SK-N-SH (cell line): ENCODE measurements around the gene CASZ1. TPM values are rescaled to one million over a fixed set of nuclear protein-coding genes. Genes with fewer than 3 reads are reported as not detected.

ENCODE experiments used
- CTCF ChIA-PET: fragments of 300-600, 350-600 bp; formaldehyde crosslinking; extraction: SDS; loops from one replicate; lab custom pipeline; 2021; lab: Yijun Ruan, JAX
- POLR2A ChIA-PET: fragments of 350-600 bp; sonication (Branson Sonifier 250); formaldehyde crosslinking; extraction: SDS; loops from one replicate; lab custom pipeline; 2020; ENCODE audit warnings: antibody characterized with exemption, inconsistent platforms; lab: Yijun Ruan, JAX
- DNase-seq: peaks from one replicate; pipeline ENCODE4 v3.0.0; 2012
- H2AFZ ChIP-seq: fragments of 200-600 bp; sonication (generic); 2 replicates; pipeline ENCODE4 v1.8.1; 2016; ENCODE audit warnings: antibody characterized with exemption, mild to moderate bottlenecking, low read depth
- H3F3A ChIP-seq: fragments of 200-600 bp; sonication (generic); replicated peaks from 2 replicates; pipeline ENCODE3; 2016; ENCODE audit warnings: antibody characterized with exemption, mild to moderate bottlenecking; ENCODE audit not compliant: insufficient read depth
- H3K27ac ChIP-seq, 2 experiments: fragments of 200-500 bp in 1 of 2; fragments of 200-600 bp in 1 of 2; sonication (Bioruptor generic) in 1 of 2; sonication (generic), shearing (Covaris generic) in 1 of 2; 2 replicates each; pipeline versions ENCODE4 v1.5.1 to v1.6.1; 2014 to 2016; ENCODE audit warnings: low read depth in 2 of 2, inconsistent platforms in 1 of 2, low read length in 1 of 2, mild to moderate bottlenecking in 1 of 2, mixed read lengths in 1 of 2
- H3K27me3 ChIP-seq: fragments of 200-600 bp; sonication (generic), shearing (Covaris generic); 2 replicates; pipeline ENCODE4 v1.6.1; 2016; ENCODE audit warnings: mixed run types; ENCODE audit not compliant: insufficient read depth
- H3K36me3 ChIP-seq, 2 experiments: fragments of 200-500 bp in 1 of 2; fragments of 200-600 bp in 1 of 2; sonication (Bioruptor generic) in 1 of 2; sonication (generic) in 1 of 2; replicated peaks in 1 of 2; 2 replicates each; pipeline versions ENCODE3 to v1.5.1; 2014 to 2016; ENCODE audit warnings: low read length in 1 of 2, mild to moderate bottlenecking in 1 of 2; ENCODE audit not compliant: insufficient read depth in 2 of 2, control insufficient read depth in 1 of 2
- H3K4me1 ChIP-seq, 2 experiments: fragments of 200-500 bp in 1 of 2; fragments of 200-600 bp in 1 of 2; sonication (Bioruptor generic) in 1 of 2; sonication (generic), shearing (Covaris generic) in 1 of 2; 2 replicates each; pipeline versions ENCODE4 v1.5.1 to v1.6.1; 2014 to 2016; ENCODE audit warnings: low read depth in 1 of 2, low read length in 1 of 2, mixed run types in 1 of 2; ENCODE audit not compliant: insufficient read depth in 2 of 2, control insufficient read depth in 1 of 2
- H3K4me2 ChIP-seq: fragments of 200-600 bp; sonication (generic), shearing (Covaris generic); 2 replicates; pipeline ENCODE4 v1.6.1; 2017; ENCODE audit warnings: mixed run types
- H3K4me3 ChIP-seq, 2 experiments: fragments of 200-500 bp in 1 of 2; fragments of 200-600 bp in 1 of 2; sonication (Bioruptor generic) in 1 of 2; sonication (generic), shearing (Covaris generic) in 1 of 2; 2 replicates each; pipeline versions ENCODE4 v1.5.1 to v1.8.1; 2014 to 2016; ENCODE audit warnings: low read depth in 2 of 2, inconsistent platforms in 1 of 2, low read length in 1 of 2, mild to moderate bottlenecking in 1 of 2, mixed read lengths in 1 of 2, moderate library complexity in 1 of 2
- H3K79me2 ChIP-seq: fragments of 200-600 bp; sonication (generic); 2 replicates; pipeline ENCODE4 v1.8.1; 2017; ENCODE audit warnings: mild to moderate bottlenecking; ENCODE audit not compliant: insufficient read depth
- H3K9ac ChIP-seq: fragments of 200-600 bp; sonication (generic); 2 replicates; pipeline ENCODE4 v1.6.1; 2017; ENCODE audit warnings: mixed run types
- H3K9me2 ChIP-seq: fragments of 200-600 bp; sonication (generic); 2 replicates; pipeline ENCODE4 v1.6.1; 2017; ENCODE audit warnings: mixed run types
- H3K9me3 ChIP-seq: fragments of 200-600 bp; sonication (generic); 2 replicates; pipeline ENCODE4 v1.6.1; 2017; ENCODE audit warnings: mixed run types, mild to moderate bottlenecking, moderate library complexity
- H4K20me1 ChIP-seq: fragments of 200-600 bp; sonication (generic); 2 replicates; pipeline ENCODE4 v1.6.1; 2017; ENCODE audit warnings: mild to moderate bottlenecking, mixed run types; ENCODE audit not compliant: insufficient read depth
- CTCF ChIP-seq: fragments of 200-600 bp; sonication (generic); IDR thresholded peaks from 2 replicates; pipeline ENCODE4 v1.6.1; 2017; ENCODE audit warnings: antibody characterized with exemption, mild to moderate bottlenecking, moderate library complexity
- ELF1 ChIP-seq: IDR thresholded peaks from 2 replicates; pipeline ENCODE4 v1.4.0; 2012
- EP300 ChIP-seq, 2 experiments: IDR thresholded peaks; 2 replicates each; pipeline versions ENCODE4 v1.4.0 to v1.6.1; 2012; ENCODE audit warnings: borderline replicate concordance in 1 of 2, low read depth in 1 of 2, low read length in 1 of 2
- EZH2phosphoT487 ChIP-seq: fragments of 200-600 bp; sonication (generic); IDR thresholded peaks from 2 replicates; pipeline ENCODE4 v1.6.1; 2017; ENCODE audit warnings: low read depth, mixed run types, mild to moderate bottlenecking, antibody characterized with exemption, moderate library complexity, borderline replicate concordance
- FOSL2 ChIP-seq: IDR thresholded peaks from 2 replicates; pipeline ENCODE4 v1.4.0; 2012; ENCODE audit warnings: low read depth, mild to moderate bottlenecking, moderate library complexity, borderline replicate concordance
- FOXJ3 ChIP-seq: sonication (generic); formaldehyde crosslinking; IDR thresholded peaks from 2 replicates; pipeline ENCODE4 v1.5.1; 2020; ENCODE audit warnings: mild to moderate bottlenecking, missing genetic modification reagents
- JUND ChIP-seq: IDR thresholded peaks from 2 replicates; pipeline ENCODE4 v1.4.0; 2012
- MAX ChIP-seq: IDR thresholded peaks from 2 replicates; pipeline ENCODE4 v1.4.0; 2012; ENCODE audit warnings: low read depth
- MEF2A ChIP-seq: IDR thresholded peaks from 2 replicates; pipeline ENCODE4 v1.4.0; 2012; ENCODE audit warnings: low read depth, borderline replicate concordance
- MXI1 ChIP-seq: IDR thresholded peaks from 2 replicates; pipeline ENCODE4 v1.6.1; 2012; ENCODE audit warnings: mild to moderate bottlenecking, low read depth, low read length, improper control_type of control experiment
- PBX3 ChIP-seq: IDR thresholded peaks from 2 replicates; pipeline ENCODE4; 2012
- POLR2AphosphoS5 ChIP-seq: IDR thresholded peaks from 2 replicates; pipeline ENCODE4 v1.6.1; 2012; ENCODE audit warnings: low read depth, low read length
- RAD21 ChIP-seq: IDR thresholded peaks from 2 replicates; pipeline ENCODE4 v1.6.1; 2012; ENCODE audit warnings: mild to moderate bottlenecking, low read length
- RCOR1 ChIP-seq: fragments of 150-350 bp; IDR thresholded peaks from 2 replicates; pipeline ENCODE4 v1.6.1; 2017; ENCODE audit warnings: antibody characterized with exemption, low read length
- RXRA ChIP-seq: IDR thresholded peaks from 2 replicates; pipeline ENCODE4 v1.4.0; 2012; ENCODE audit warnings: low read depth, mild to moderate bottlenecking, borderline replicate concordance
- SIN3A ChIP-seq: IDR thresholded peaks from 2 replicates; pipeline ENCODE4 v1.6.1; 2012; ENCODE audit warnings: low read depth, mild to moderate bottlenecking, low read length, moderate library complexity, borderline replicate concordance
- TAF1 ChIP-seq: IDR thresholded peaks from 2 replicates; pipeline ENCODE4 v1.6.1; 2012; ENCODE audit warnings: low read depth, mild to moderate bottlenecking, low read length, moderate library complexity, borderline replicate concordance
- TCF12 ChIP-seq: IDR thresholded peaks from 2 replicates; pipeline ENCODE4 v1.4.0; 2012
- TEAD4 ChIP-seq: IDR thresholded peaks from 2 replicates; pipeline ENCODE4 v1.4.0; 2012; ENCODE audit warnings: mild to moderate bottlenecking, borderline replicate concordance; ENCODE audit not compliant: insufficient read depth
- ZBTB33 ChIP-seq: IDR thresholded peaks from 2 replicates; pipeline ENCODE4 v1.4.0; 2012; ENCODE audit warnings: low read depth, borderline replicate concordance
- WGBS: methylation state at CpG from one replicate; pipeline ENCODE4 v1.1.6; 2017; ENCODE audit warnings: low lambda C conversion rate; 5-methylcytosine and 5-hydroxymethylcytosine counted together
- polyA plus RNA-seq, 3 experiments: library from polyadenylated mRNA; depleted of rRNA; stranded (reverse); fragments of >200 nt; gene quantifications; 2 replicates each; pipeline ENCODE4 v1.2.3, GENCODE V29; 2012

Gene CASZ1
- polyA plus RNA-seq, 1 of the 3 experiments (the other 2 are of a cell fraction) = 0.51 TPM

GRCh38 chr1:10662090-10662688 lies 134.3 kb downstream of the CASZ1 start:
- Histone ChIP-seq H3K4me2 (no peak overlapping the region), H3K4me3 (no peak overlapping the region), H3K79me2 (no peaks in the 10 kb centered on the region), H3K27ac (no peak overlapping the region), H3K9me3 (no peaks in the 10 kb centered on the region), H3K27me3 (no peaks in the 10 kb centered on the region), H4K20me1 (no peaks in the 10 kb centered on the region), H3K9me2 (no peaks in the 10 kb centered on the region), H3K9ac (no peak overlapping the region), H2AFZ (no peak overlapping the region), H3K36me3 (no peaks in the 10 kb centered on the region), H3K4me1 (peaks cover 0 to 42% of the 10 kb centered on the region in 2 experiments; a peak in 1 of 4 replicates), H3F3A (peaks cover 3% of the 10 kb centered on the region)
- WGBS = 90% methylated on average over 8 of the region's 8 CpGs
- no peak for DNase-seq
- ChIA-PET CTCF (interaction anchor here (0.5 kb wide), 1 partner anchor 264 kb away, joined by 3 read pairs; the partner anchor contains the start of gene PGD), POLR2A (no interaction called here)
- TF ChIP-seq MEF2A (no peak), TCF12 (no peak), MXI1 (no peak), CTCF (no peak), FOXJ3 (no peak), RAD21 (no peak), TAF1 (no peak), RCOR1 (no peak), EP300 (IDR thresholded peaks at IDR 0.05; ENCODE audit: borderline replicate concordance in 1 of 2, low read depth in 1 of 2, low read length in 1 of 2) (no peak), ZBTB33 (no peak), EZH2phosphoT487 (no peak), JUND (no peak), POLR2AphosphoS5 (no peak), TEAD4 (no peak), MAX (no peak), PBX3 (no peak), ELF1 (no peak), RXRA (no peak), FOSL2 (no peak), SIN3A (no peak)
